NCI-H128 (cell line): ENCODE results near the gene CABCOCO1.

Experiments used
- DNase-seq: peaks from one replicate; lab custom pipeline; 2025; ENCODE audit not compliant: unreplicated experiment; lab: John Stamatoyannopoulos, UW

CABCOCO1 gene

GRCh38 chr10:61805091-61805490 is 142.4 kb downstream of the CABCOCO1 start:
- DNase-seq, result no peak

GRCh38 chr10:61810263-61810662 is 147.5 kb downstream of the CABCOCO1 start:
- no peak for DNase-seq

GRCh38 chr10:61812052-61812721 is 149.5 kb downstream of the CABCOCO1 start:
- no peak for DNase-seq

- DNase-seq, result no peak
Observed at GRCh38 chr10:61812920-61813319, 150.2 kb downstream of the CABCOCO1 start.

- DNase-seq, result no peak
Observed at GRCh38 chr10:61814160-61814559, 151.4 kb downstream of the CABCOCO1 start.

GRCh38 chr10:61815496-61815895 is 152.8 kb downstream of the CABCOCO1 start:
- no peak for DNase-seq
